GM12878 (cell line): ENCODE data around the gene NTRK3. TPM values are rescaled to one million over a fixed set of nuclear protein-coding genes. Genes with fewer than 3 reads are reported as not detected.

ENCODE experiments used
- ATAC-seq: fragments of 200-7000 bp; cut with Tn5 transposase; 3 replicates; pipeline ENCODE4 v1.9.1; 2020; ENCODE audit warnings: mild to moderate bottlenecking, moderate library complexity
- BruUV-seq: library from RNA; stranded (reverse); fragments of 400-500 nt; replicated peaks from 2 replicates; lab custom pipeline; 2021; lab: Mats Ljungman, UMichigan
- CTCF ChIA-PET: fragments of 300-600 bp; sonication (Branson Sonifier 250); formaldehyde crosslinking; extraction: SDS; loops from one replicate; lab custom pipeline; 2021; ENCODE audit warnings: inconsistent platforms; lab: Yijun Ruan, JAX
- POLR2A ChIA-PET: fragments of 350-600 bp; formaldehyde crosslinking; extraction: SDS; loops from one replicate; lab custom pipeline; 2021; ENCODE audit warnings: inconsistent platforms; lab: Charles Lee
- RAD21 ChIA-PET: fragments of 300-600 bp; sonication (Branson Sonifier 250); formaldehyde crosslinking; loops from one replicate; lab custom pipeline; 2023; ENCODE audit warnings: antibody characterized with exemption; ENCODE audit not compliant: unreplicated experiment; lab: Charles Lee
- SMC1A ChIA-PET: fragments of 300-600 bp; sonication (Branson Sonifier 250); formaldehyde crosslinking; loops from one replicate; lab custom pipeline; 2023; ENCODE audit not compliant: unreplicated experiment, uncharacterized antibody; lab: Charles Lee
- DNase-seq: peaks from one replicate; pipeline ENCODE4 v3.0.0-alpha.2; 2011; ENCODE audit warnings: low read depth, low spot score
- FAIRE-seq: peaks from 3 replicates; lab custom pipeline; 2011; peaks lifted over from hg19 to GRCh38; lab: Jason Lieb, UNC
- H2AFZ ChIP-seq: 2 replicates; pipeline ENCODE4 v1.6.0; 2011; ENCODE audit warnings: low read depth, low read length, control low read depth; ENCODE audit not compliant: control insufficient read depth
- H3K27ac ChIP-seq: 2 replicates; pipeline ENCODE4 v1.5.1; 2011; ENCODE audit warnings: control low read depth; ENCODE audit not compliant: control insufficient read depth, insufficient read depth
- H3K27me3 ChIP-seq, 2 experiments: replicated peaks in 1 of 2; 2 replicates each; pipeline versions ENCODE4 v1.6.0 to v1.6.1; 2011; ENCODE audit warnings: low read length in 1 of 2; ENCODE audit not compliant: control insufficient read depth in 2 of 2, insufficient read depth in 2 of 2
- H3K36me3 ChIP-seq, 2 experiments: 2 replicates each; pipeline ENCODE4 v1.5.1; 2011; ENCODE audit warnings: low read length in 1 of 2; ENCODE audit not compliant: control insufficient read depth in 2 of 2, insufficient read depth in 2 of 2
- H3K4me1 ChIP-seq: 2 replicates; pipeline ENCODE4 v1.6.1; 2011; ENCODE audit warnings: mild to moderate bottlenecking, low read length, moderate library complexity, mixed read lengths; ENCODE audit not compliant: control insufficient read depth, insufficient read depth
- H3K4me2 ChIP-seq: 2 replicates; pipeline ENCODE4 v1.6.0; 2011; ENCODE audit warnings: control low read depth; ENCODE audit not compliant: control insufficient read depth, insufficient read depth
- H3K4me3 ChIP-seq: fragments of 200-600 bp; sonication (generic); 2 replicates; pipeline ENCODE4 v1.5.1; 2016
- H3K79me2 ChIP-seq: 2 replicates; pipeline ENCODE4 v1.6.0; 2011; ENCODE audit warnings: low read length; ENCODE audit not compliant: control insufficient read depth, insufficient read depth
- H3K9ac ChIP-seq: 2 replicates; pipeline ENCODE4 v1.8.0; 2011; ENCODE audit warnings: low read length, control low read depth, mixed read lengths; ENCODE audit not compliant: control insufficient read depth, insufficient read depth
- H3K9me3 ChIP-seq: replicated peaks from 3 replicates; pipeline ENCODE4 v1.5.1; 2011; ENCODE audit warnings: mild to moderate bottlenecking, low read length; ENCODE audit not compliant: control insufficient read depth, insufficient read depth
- H4K20me1 ChIP-seq: 2 replicates; pipeline ENCODE4 v1.6.0; 2011; ENCODE audit not compliant: control insufficient read depth, insufficient read depth
- ATF7 ChIP-seq: fragments of 450-650 bp; IDR thresholded peaks from 2 replicates; pipeline ENCODE4 v1.6.1; 2016; ENCODE audit warnings: low read depth, mild to moderate bottlenecking
- CBFB ChIP-seq: IDR thresholded peaks from 2 replicates; pipeline ENCODE4 v1.6.1; 2016; ENCODE audit warnings: antibody characterized with exemption, low read depth
- CBX5 ChIP-seq: sonication (generic); IDR thresholded peaks from 2 replicates; pipeline ENCODE4 v1.6.1; 2016; ENCODE audit warnings: low read depth, moderate library complexity, mild to moderate bottlenecking, inconsistent platforms
- CREM ChIP-seq: IDR thresholded peaks from 2 replicates; pipeline ENCODE4 v1.6.1; 2014; ENCODE audit warnings: antibody characterized with exemption, low read depth
- ELK1 ChIP-seq: IDR thresholded peaks from 2 replicates; pipeline ENCODE4 v1.6.1; 2012; ENCODE audit warnings: low read depth, low read length, improper control_type of control experiment
- FOXK2 ChIP-seq: fragments of 450-650 bp; IDR thresholded peaks from 2 replicates; pipeline ENCODE4 v1.6.1; 2017; ENCODE audit warnings: mild to moderate bottlenecking, moderate library complexity
- IRF3 ChIP-seq: fragments of 450-650 bp; IDR thresholded peaks from 2 replicates; pipeline ENCODE4 v1.6.1; 2014; ENCODE audit warnings: mild to moderate bottlenecking
- MEF2A ChIP-seq: IDR thresholded peaks from 2 replicates; pipeline ENCODE4 v1.6.1; 2011; ENCODE audit warnings: low read depth, mild to moderate bottlenecking, low read length, moderate library complexity; ENCODE audit not compliant: insufficient read depth
- MEF2B ChIP-seq: fragments of 450-650 bp; IDR thresholded peaks from 2 replicates; pipeline ENCODE4 v1.6.1; 2018; ENCODE audit warnings: mild to moderate bottlenecking, moderate library complexity; ENCODE audit not compliant: partially characterized antibody, poor library complexity, severe bottlenecking
- MYB ChIP-seq: fragments of 150-350 bp; IDR thresholded peaks from 2 replicates; pipeline ENCODE4 v1.6.1; 2014; ENCODE audit warnings: mild to moderate bottlenecking, low read depth, low read length, borderline replicate concordance
- PAX5 ChIP-seq: IDR thresholded peaks from 2 replicates; pipeline ENCODE4 v1.6.1; 2011; ENCODE audit warnings: low read depth, low read length, borderline replicate concordance
- RAD51 ChIP-seq: fragments of 450-650 bp; IDR thresholded peaks from 2 replicates; pipeline ENCODE4 v1.6.1; 2016; ENCODE audit warnings: moderate library complexity, mild to moderate bottlenecking, inconsistent platforms
- RB1 ChIP-seq: fragments of 450-650 bp; formaldehyde crosslinking; IDR thresholded peaks from 2 replicates; pipeline ENCODE4 v1.6.1; 2017; ENCODE audit warnings: mild to moderate bottlenecking, borderline replicate concordance
- RBBP5 ChIP-seq: fragments of 200-600 bp; sonication (generic); conservative IDR thresholded peaks from 2 replicates; pipeline ENCODE4 v1.6.1; 2016
- RELA ChIP-seq: fragments of 450-650 bp; IDR thresholded peaks from 2 replicates; pipeline ENCODE4 v1.8.0; 2014; ENCODE audit warnings: borderline replicate concordance; ENCODE audit not compliant: partially characterized antibody
- SUPT20H ChIP-seq: IDR thresholded peaks from 2 replicates; pipeline ENCODE4 v1.6.1; 2011; ENCODE audit warnings: low read depth, mild to moderate bottlenecking, low read length, moderate library complexity, borderline replicate concordance; ENCODE audit not compliant: control insufficient read depth
- ZNF207 ChIP-seq: fragments of 450-650 bp; IDR thresholded peaks from 2 replicates; pipeline ENCODE4 v1.6.1; 2014; ENCODE audit warnings: antibody characterized with exemption, mild to moderate bottlenecking, borderline replicate concordance
- ZNF622 ChIP-seq: fragments of 450-650 bp; IDR thresholded peaks from 2 replicates; pipeline ENCODE4 v1.6.1; 2017; ENCODE audit warnings: mild to moderate bottlenecking, inconsistent platforms
- WGBS: methylation state at CpG from one replicate; pipeline ENCODE4 v1.1.6; 2016; ENCODE audit warnings: low lambda C conversion rate; ENCODE audit not compliant: insufficient replicate concordance, insufficient coverage; ENCODE audit errors: missing lambda C conversion rate; 5-methylcytosine and 5-hydroxymethylcytosine counted together
- in situ Hi-C: fragments of 300-500 bp; cut with MboI; formaldehyde crosslinking; loops from 9 replicates; pipeline ENCODE4 v1.14.3; 2018; ENCODE audit warnings: mixed read lengths
- intact Hi-C: fragments of 100-400 bp; cut with micrococcal nuclease; formaldehyde crosslinking; loops from one replicate; pipeline ENCODE4 v1.14.2; 2022; ENCODE audit not compliant: unreplicated experiment
- polyA plus RNA-seq, 11 experiments: library from polyadenylated mRNA; depleted of rRNA in 4 of 11; unstranded in 6 of 11; stranded (reverse) in 5 of 11; fragments of >200 nt; fragmentation: Nextera tagmentation in 4 of 11; fragmentation: Illumina TruSeq in 1 of 11; extraction: Ambion mirVana in 4 of 11; extraction: Trizol in 1 of 11; gene quantifications; 1 replicate in 1 of 11; 2 replicates in 10 of 11; pipeline versions ENCODE4 v1.2.1 to v1.2.3, GENCODE V29; 2011 to 2016; ENCODE audit warnings: inconsistent platforms in 2 of 11, missing spikeins in 2 of 11, low read depth in 1 of 11
- total RNA-seq, 4 experiments: library from RNA; depleted of rRNA in 3 of 4; stranded (reverse); fragments of >200 nt in 3 of 4; fragmentation: Illumina TruSeq in 1 of 4; extraction: Trizol in 1 of 4; gene quantifications; 2 replicates each; pipeline versions ENCODE4 v1.2.1 to v1.2.3, GENCODE V29; 2013 to 2021
- TF ChIP-seq, protein P1 (sequence below): fragments of 450-650 bp; IDR thresholded peaks from 2 replicates; pipeline ENCODE4 v1.6.1; 2017; ENCODE audit warnings: antibody characterized with exemption, mild to moderate bottlenecking, moderate library complexity

Gene NTRK3
- total and polyA plus RNA-seq, 10 of the 15 experiments (the other 5 are each of a cell fraction or from before 2014, with no cell fraction given): not detected

- TF ChIP-seq MEF2A: no peak
- no peak for TF ChIP-seq CBX5
- TF ChIP-seq IRF3: no peak
- no peak for TF ChIP-seq RB1
These were observed 207.8 kb downstream of the NTRK3 start (continued) for GRCh38 chr15:88048755-88049154.

GRCh38 chr15:88048237-88048636 lies 208.3 kb downstream of the NTRK3 start:
- H3K27ac ChIP-seq: no peak overlapping the region
- intact Hi-C loops: no loop called here
- FAIRE-seq: no peak
- H3K27me3 ChIP-seq: no peaks in the 10 kb centered on the region; a peak in 1 of 4 replicates
- H3K79me2 ChIP-seq: no peaks in the 10 kb centered on the region
- no peaks in the 10 kb centered on the region for H3K9me3 ChIP-seq
- ATAC-seq: no peak
- WGBS: 5% methylated on average over 2 of the region's 2 CpGs
- no peak overlapping the region for H3K4me2 ChIP-seq
- ChIA-PET POLR2A (no interaction called here), RAD21 (no interaction called here), SMC1A (no interaction called here), CTCF (no interaction called here)
- no TSS peak for BruUV-seq
- H3K4me3 ChIP-seq: no peak overlapping the region
- DNase-seq: no peak
- no peaks in the 10 kb centered on the region for H3K4me1 ChIP-seq
- H3K36me3 ChIP-seq: no peaks in the 10 kb centered on the region
- H2AFZ ChIP-seq: no peak overlapping the region
- in situ Hi-C loops: no loop called here
- no peaks in the 10 kb centered on the region for H4K20me1 ChIP-seq
- no peak overlapping the region for H3K9ac ChIP-seq
- TF ChIP-seq RBBP5: no peak
- TF ChIP-seq CBFB: no peak
- no peak for TF ChIP-seq PAX5
- no peak for TF ChIP-seq ELK1
- TF ChIP-seq CREM: no peak
- TF ChIP-seq FOXK2: no peak
- TF ChIP-seq SUPT20H: no peak
- TF ChIP-seq RELA: no peak
- no peak for TF ChIP-seq MEF2B
- TF ChIP-seq ZNF207: no peak
- TF ChIP-seq ATF7: no peak
- no peak for TF ChIP-seq ZNF622
- no peak for TF ChIP-seq MYB
- TF ChIP-seq, protein P1, sequence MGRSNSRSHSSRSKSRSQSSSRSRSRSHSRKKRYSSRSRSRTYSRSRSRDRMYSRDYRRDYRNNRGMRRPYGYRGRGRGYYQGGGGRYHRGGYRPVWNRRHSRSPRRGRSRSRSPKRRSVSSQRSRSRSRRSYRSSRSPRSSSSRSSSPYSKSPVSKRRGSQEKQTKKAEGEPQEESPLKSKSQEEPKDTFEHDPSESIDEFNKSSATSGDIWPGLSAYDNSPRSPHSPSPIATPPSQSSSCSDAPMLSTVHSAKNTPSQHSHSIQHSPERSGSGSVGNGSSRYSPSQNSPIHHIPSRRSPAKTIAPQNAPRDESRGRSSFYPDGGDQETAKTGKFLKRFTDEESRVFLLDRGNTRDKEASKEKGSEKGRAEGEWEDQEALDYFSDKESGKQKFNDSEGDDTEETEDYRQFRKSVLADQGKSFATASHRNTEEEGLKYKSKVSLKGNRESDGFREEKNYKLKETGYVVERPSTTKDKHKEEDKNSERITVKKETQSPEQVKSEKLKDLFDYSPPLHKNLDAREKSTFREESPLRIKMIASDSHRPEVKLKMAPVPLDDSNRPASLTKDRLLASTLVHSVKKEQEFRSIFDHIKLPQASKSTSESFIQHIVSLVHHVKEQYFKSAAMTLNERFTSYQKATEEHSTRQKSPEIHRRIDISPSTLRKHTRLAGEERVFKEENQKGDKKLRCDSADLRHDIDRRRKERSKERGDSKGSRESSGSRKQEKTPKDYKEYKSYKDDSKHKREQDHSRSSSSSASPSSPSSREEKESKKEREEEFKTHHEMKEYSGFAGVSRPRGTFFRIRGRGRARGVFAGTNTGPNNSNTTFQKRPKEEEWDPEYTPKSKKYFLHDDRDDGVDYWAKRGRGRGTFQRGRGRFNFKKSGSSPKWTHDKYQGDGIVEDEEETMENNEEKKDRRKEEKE: no peak
- TF ChIP-seq RAD51: no peak
